C4-2B (cell line): ENCODE data around the gene ARHGAP22.

ENCODE experiments used
- CTCF ChIP-seq: fragments of 450-650 bp; conservative IDR thresholded peaks from 2 replicates; pipeline ENCODE4 v1.5.1; 2017; ENCODE audit warnings: mild to moderate bottlenecking
- ZFX ChIP-seq: fragments of 450-650 bp; IDR thresholded peaks from 2 replicates; pipeline ENCODE4 v1.6.1; 2017

- TF ChIP-seq CTCF = peak; percentile 87
- TF ChIP-seq ZFX = no peak
Observed at GRCh38 chr10:48608279-48608681, 3.4 kb upstream of the ARHGAP22 start.
